Thymus (tissue), 11 donors: Measurements from ENCODE around the gene HAUS8. TPM values are rescaled to one million over a fixed set of nuclear protein-coding genes. Genes with fewer than 3 reads are reported as not detected.

Source experiments
- DNase-seq, 9 donors: peaks; one replicate each; pipeline ENCODE4 v3.0.0-alpha.2; 2013; ENCODE audit warnings: low spot score in 9 of 9, low read depth in 6 of 9, missing footprints in 1 of 9
- H3K27ac ChIP-seq, 2 donors: one replicate each; pipeline ENCODE4 v1.5.1; 2013; ENCODE audit warnings: control low read depth in 1 of 2, low read depth in 1 of 2, low read length in 1 of 2, mild to moderate bottlenecking in 1 of 2, moderate library complexity in 1 of 2
- H3K27me3 ChIP-seq, 2 donors: one replicate each; pipeline ENCODE4 v1.5.1; 2013; ENCODE audit warnings: low read length in 1 of 2; ENCODE audit not compliant: control insufficient read depth in 2 of 2, insufficient read depth in 1 of 2
- H3K36me3 ChIP-seq, 2 donors: one replicate each; pipeline ENCODE4 v1.5.1; 2013; ENCODE audit warnings: low read length in 1 of 2, mild to moderate bottlenecking in 1 of 2, moderate library complexity in 1 of 2; ENCODE audit not compliant: control insufficient read depth in 2 of 2, insufficient read depth in 2 of 2
- H3K4me1 ChIP-seq, 2 donors: one replicate each; pipeline ENCODE4 v1.5.1; 2013; ENCODE audit warnings: low read length in 2 of 2; ENCODE audit not compliant: control insufficient read depth in 2 of 2, insufficient read depth in 2 of 2
- H3K4me3 ChIP-seq, 2 donors: one replicate each; pipeline ENCODE4 v1.5.1; 2013; ENCODE audit warnings: low read length in 2 of 2, control low read depth in 1 of 2, mild to moderate bottlenecking in 1 of 2
- H3K9me3 ChIP-seq, 2 donors: one replicate each; pipeline ENCODE4 v1.5.1; 2013; ENCODE audit warnings: low read length in 1 of 2, mild to moderate bottlenecking in 1 of 2; ENCODE audit not compliant: control insufficient read depth in 2 of 2, insufficient read depth in 1 of 2
- WGBS: extraction: QIAGEN DNeasy Blood & Tissue Kit; methylation state at CpG from one replicate; pipeline ENCODE4 v1.1.7; 2013; 5-methylcytosine and 5-hydroxymethylcytosine counted together
- polyA plus RNA-seq: library from polyadenylated mRNA; stranded (reverse); fragments of 200-250 nt; gene quantifications from one replicate; pipeline ENCODE4 v1.2.3, GENCODE V29; 2013
- total RNA-seq: library from RNA; stranded (reverse); fragments of 120-200 nt; gene quantifications from one replicate; pipeline ENCODE4 v1.2.4, GENCODE V29; 2013
- donor health status: healthy.

The HAUS8 gene
- total and polyA plus RNA-seq, 2 donors: 12.8 to 19.5 TPM

GRCh38 chr19:17075864-17076542 lies 751 bp upstream of the HAUS8 start:
- peaks cover 23 to 55% of the 10 kb centered on the region in 2 donors for H3K4me1 ChIP-seq

GRCh38 chr19:17074634-17075034 lies 618 bp downstream of the HAUS8 start:
- H3K4me1 ChIP-seq: peaks cover 23 to 48% of the 10 kb centered on the region in 2 donors

More at GRCh38 chr19:17075864-17076542, 751 bp upstream of the HAUS8 start:
- peak overlapping the region; percentile 46 to 85 for H3K27ac ChIP-seq
- peak overlapping the region; percentile 79 to 88 for H3K4me3 ChIP-seq
- peaks cover 13 to 18% of the 10 kb centered on the region in 2 donors for H3K36me3 ChIP-seq
- under 1% methylated on average over 43 of the region's 43 CpGs for WGBS
- peak in 5 of 9 donors; percentile 15 to 57 (median 41) for DNase-seq
- no peaks in the 10 kb centered on the region for H3K9me3 ChIP-seq
- H3K27me3 ChIP-seq: no peaks in the 10 kb centered on the region

DNA sequence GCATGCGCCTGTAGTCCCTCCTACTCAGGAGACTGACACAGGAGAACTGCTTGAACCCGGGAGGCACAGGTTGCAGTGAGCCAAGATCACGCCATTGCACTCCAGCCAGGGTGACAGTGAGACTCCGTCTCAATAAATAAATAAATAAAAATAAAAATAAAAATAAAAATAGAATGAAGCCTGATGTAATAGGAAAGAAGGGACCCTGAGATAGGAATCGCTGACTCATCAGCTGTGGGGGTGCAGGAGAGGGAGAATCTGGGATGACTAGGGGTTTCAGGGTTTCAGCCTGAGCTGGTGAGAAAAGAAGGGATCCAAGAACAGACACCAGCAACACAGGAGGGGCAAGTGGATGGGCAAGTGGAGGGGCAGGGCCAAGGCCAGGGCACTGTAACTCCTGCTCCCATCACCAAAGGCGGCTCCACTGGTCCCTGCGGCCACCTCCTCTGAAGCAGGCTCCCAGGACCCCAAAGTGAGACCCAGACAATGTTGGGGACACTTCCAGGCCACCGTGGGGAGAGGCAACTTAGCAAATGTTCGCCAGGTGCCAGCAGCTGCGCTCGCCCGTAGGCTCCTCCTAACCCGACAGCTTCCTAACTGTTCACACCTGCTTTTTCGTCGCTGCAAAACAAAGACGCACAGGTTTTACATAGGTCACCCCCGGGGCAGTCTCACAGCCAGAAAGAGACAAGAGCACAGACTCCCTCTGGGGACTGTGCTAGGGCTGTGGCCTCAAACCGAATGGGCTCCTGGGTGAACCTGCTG lies 1.2 kb downstream of the HAUS8 start:
- peak overlapping the region; percentile 80 to 88 for H3K4me3 ChIP-seq
- peaks cover 23 to 44% of the 10 kb centered on the region in 2 donors for H3K4me1 ChIP-seq
- H3K9me3 ChIP-seq: no peaks in the 10 kb centered on the region
- H3K27ac ChIP-seq: peak overlapping the region in 1 of 2 donors; percentile 79
- H3K27me3 ChIP-seq: no peaks in the 10 kb centered on the region
- 74% methylated on average over 18 of the region's 18 CpGs for whole genome bisulfite sequencing
- H3K36me3 ChIP-seq: peaks cover 22 to 28% of the 10 kb centered on the region in 2 donors
- peak in 1 of 9 donors; percentile 56 for DNase-seq

More at GRCh38 chr19:17074634-17075034, 618 bp downstream of the HAUS8 start:
- H3K27me3 ChIP-seq: no peaks in the 10 kb centered on the region
- WGBS: 35% methylated on average over 11 of the region's 11 CpGs
- peaks cover 22 to 23% of the 10 kb centered on the region in 2 donors for H3K36me3 ChIP-seq
- H3K9me3 ChIP-seq: no peaks in the 10 kb centered on the region
- peak overlapping the region; percentile 79 to 86 for H3K27ac ChIP-seq
- H3K4me3 ChIP-seq: peak overlapping the region; percentile 80 to 88
- no peak for DNase-seq

DNA sequence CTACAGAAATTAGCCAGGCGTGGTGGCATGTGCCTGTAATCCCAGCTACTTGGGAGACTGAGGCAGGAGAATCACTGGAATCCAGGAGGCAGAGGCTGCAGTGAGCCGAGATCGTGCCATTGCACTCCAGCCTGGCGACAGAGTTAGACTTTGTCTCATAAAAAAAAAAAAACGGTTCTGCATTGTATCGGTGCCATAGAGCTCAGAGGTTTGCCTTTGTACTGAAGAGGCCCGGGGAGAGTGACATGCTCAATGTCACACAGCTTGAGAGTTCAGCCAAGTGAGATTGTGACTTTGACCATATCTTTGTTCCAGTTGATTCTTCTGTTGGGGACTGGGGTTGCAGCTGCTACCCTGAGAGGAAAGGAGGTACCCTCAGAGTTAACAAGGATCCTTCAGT lies 4.3 kb downstream of the HAUS8 start:
- H3K36me3 ChIP-seq: peaks cover 24 to 48% of the 10 kb centered on the region in 2 donors
- H3K4me1 ChIP-seq: peaks cover 11 to 30% of the 10 kb centered on the region in 2 donors
- no peaks in the 10 kb centered on the region for H3K9me3 ChIP-seq
- no peak overlapping the region for H3K4me3 ChIP-seq
- H3K27ac ChIP-seq: no peak overlapping the region
- 98% methylated on average over 7 of the region's 7 CpGs for WGBS
- H3K27me3 ChIP-seq: no peaks in the 10 kb centered on the region
- no peak for DNase-seq

DNA sequence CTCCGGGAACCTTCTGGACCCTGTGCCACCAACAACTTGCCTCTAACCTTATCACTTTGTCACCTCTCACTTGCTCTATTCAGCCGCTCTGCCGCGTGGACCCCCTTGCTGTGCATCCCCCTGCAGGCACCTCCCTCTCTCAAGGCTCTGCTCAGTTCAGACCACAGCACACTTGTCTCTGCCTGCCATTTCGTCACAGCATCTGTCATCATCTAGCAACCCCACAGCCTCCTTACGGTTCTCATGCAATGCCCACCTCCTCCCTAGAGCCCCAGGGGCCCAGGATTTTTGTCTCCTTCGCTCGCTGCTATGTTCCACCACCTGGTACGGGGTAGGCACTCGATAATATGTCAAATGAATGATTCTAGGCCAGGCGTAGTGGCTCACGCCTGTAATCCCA lies 4.8 kb downstream of the HAUS8 start:
- Histone ChIP-seq H3K9me3 (no peaks in the 10 kb centered on the region), H3K27me3 (no peaks in the 10 kb centered on the region), H3K27ac (no peak overlapping the region), H3K36me3 (peaks cover 24 to 48% of the 10 kb centered on the region in 2 donors), H3K4me3 (no peak overlapping the region), H3K4me1 (peaks cover 11 to 30% of the 10 kb centered on the region in 2 donors)
- WGBS: 93% methylated on average over 12 of the region's 12 CpGs
- DNase-seq: no peak

- H3K36me3 ChIP-seq: peaks cover 30 to 57% of the 10 kb centered on the region in 2 donors
- H3K27ac ChIP-seq: no peak overlapping the region
- H3K4me3 ChIP-seq: no peak overlapping the region
- no peaks in the 10 kb centered on the region for H3K9me3 ChIP-seq
- WGBS: 83% methylated on average over 9 of the region's 9 CpGs
- no peaks in the 10 kb centered on the region for H3K27me3 ChIP-seq
- peaks cover 5 to 27% of the 10 kb centered on the region in 2 donors for H3K4me1 ChIP-seq
- DNase-seq: peak in 1 of 9 donors; percentile 22
Measured at GRCh38 chr19:17069193-17069592, 6.1 kb downstream of the HAUS8 start.

DNA sequence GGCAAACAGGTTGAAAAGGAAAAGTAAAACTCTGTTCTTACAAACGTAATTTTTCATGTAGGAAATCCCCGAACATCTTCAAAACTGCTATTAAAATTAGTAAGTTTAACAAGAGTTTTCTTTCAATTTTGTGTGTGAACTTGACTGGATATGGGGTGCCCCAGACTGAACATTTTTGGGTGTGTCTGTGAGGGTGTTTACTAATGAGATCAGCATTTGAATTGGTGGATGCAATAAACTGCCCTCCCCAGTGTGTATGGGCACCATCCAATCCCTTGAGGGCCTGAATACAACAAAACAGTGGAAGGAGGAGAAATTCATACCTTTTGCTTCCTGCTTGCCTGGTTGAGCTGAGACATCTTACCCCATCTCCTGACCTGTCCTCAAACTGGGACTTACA lies 11.8 kb downstream of the HAUS8 start:
- Histone ChIP-seq H3K36me3 (peaks cover 38 to 68% of the 10 kb centered on the region in 2 donors), H3K9me3 (peaks cover 2 to 7% of the 10 kb centered on the region in 2 donors), H3K27ac (no peak overlapping the region), H3K4me1 (peaks cover 0 to 10% of the 10 kb centered on the region in 2 donors), H3K4me3 (no peak overlapping the region), H3K27me3 (no peaks in the 10 kb centered on the region)
- DNase-seq: no peak
- 98% methylated on average over 2 of the region's 2 CpGs for WGBS

DNA sequence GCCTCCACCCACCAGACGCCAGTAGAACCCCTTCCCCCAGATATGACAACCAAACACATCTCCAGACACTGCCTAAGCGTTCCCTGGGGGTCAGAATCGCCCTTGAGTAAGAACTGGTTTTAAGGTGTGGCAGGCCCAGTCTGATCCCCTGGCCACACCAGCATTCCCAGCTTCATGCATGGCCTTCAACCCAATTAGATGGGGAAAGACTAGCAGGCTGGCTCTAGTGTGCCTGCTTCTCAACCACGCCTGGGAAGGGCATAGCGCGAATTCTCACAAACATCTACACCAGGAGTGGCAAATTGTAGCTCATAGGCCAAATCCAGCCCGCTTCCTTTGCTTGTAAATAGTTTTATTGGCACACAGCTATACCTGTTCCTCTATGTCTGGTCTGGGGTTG lies 13.6 kb downstream of the HAUS8 start:
- Histone ChIP-seq H3K27ac (no peak overlapping the region), H3K4me3 (no peak overlapping the region), H3K9me3 (peaks cover 4 to 14% of the 10 kb centered on the region in 2 donors), H3K36me3 (peaks cover 50 to 76% of the 10 kb centered on the region in 2 donors), H3K4me1 (peaks cover 0 to 3% of the 10 kb centered on the region in 2 donors), H3K27me3 (no peaks in the 10 kb centered on the region)
- DNase-seq: no peak
- WGBS: 93% methylated on average over 7 of the region's 7 CpGs

DNA sequence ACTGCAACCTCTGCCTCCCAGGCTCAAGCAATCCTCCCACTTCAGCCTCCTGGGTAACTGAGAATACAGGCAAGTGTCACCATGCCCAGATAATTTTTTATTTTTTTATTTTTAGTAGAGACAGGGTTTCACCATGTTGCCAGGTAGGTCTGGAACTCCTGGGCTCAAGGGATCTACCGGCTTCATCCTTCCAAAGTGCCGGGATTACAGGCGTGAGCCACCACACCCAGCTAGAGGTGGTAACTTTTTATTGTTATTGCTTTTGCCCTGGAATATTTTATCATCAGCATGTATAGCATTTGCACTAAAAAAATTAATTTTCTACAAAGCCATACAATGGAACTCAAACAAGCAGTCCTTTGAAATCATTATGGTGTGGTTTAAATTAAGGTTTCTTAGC lies 14.0 kb downstream of the HAUS8 start:
- H3K4me3 ChIP-seq: no peak overlapping the region
- no peak for DNase-seq
- peaks cover 47 to 74% of the 10 kb centered on the region in 2 donors for H3K36me3 ChIP-seq
- 98% methylated on average over 3 of the region's 3 CpGs for WGBS
- no peaks in the 10 kb centered on the region for H3K27me3 ChIP-seq
- no peak overlapping the region for H3K27ac ChIP-seq
- peaks cover 0 to 3% of the 10 kb centered on the region in 2 donors for H3K4me1 ChIP-seq
- peaks cover 4 to 14% of the 10 kb centered on the region in 2 donors for H3K9me3 ChIP-seq
